Stimulated activated memory B cell treated with anti-CD40 and anti-IgM and Interleukin-4, amounts not matched to agents 10 μg/mL and 1 μg/mL and 100 μg/mL, for 72 hours (primary cell): Measurements from ENCODE around the gene GADL1.

ENCODE experiments used
- ATAC-seq: fragments of 150-1000 bp; cut with Tn5 transposase; 2 replicates; pipeline ENCODE4 v1.10.0; 2021
- H3K27ac Mint-ChIP-seq: one replicate; pipeline ENCODE4 v1.8.0; 2022; ENCODE audit warnings: mild to moderate bottlenecking, mixed read lengths
- H3K27me3 Mint-ChIP-seq: one replicate; pipeline ENCODE4 v1.8.0; 2022; ENCODE audit warnings: mixed read lengths
- H3K36me3 Mint-ChIP-seq: one replicate; pipeline ENCODE4 v1.8.0; 2022; ENCODE audit warnings: mixed read lengths
- H3K4me1 Mint-ChIP-seq: one replicate; pipeline ENCODE4 v1.8.0; 2022; ENCODE audit warnings: mixed read lengths
- H3K4me3 Mint-ChIP-seq: one replicate; pipeline ENCODE4 v1.8.0; 2022; ENCODE audit warnings: mild to moderate bottlenecking, moderate library complexity, mixed read lengths
- H3K9me3 Mint-ChIP-seq: one replicate; pipeline ENCODE4 v1.8.0; 2022; ENCODE audit warnings: mixed read lengths

GADL1 gene

DNA sequence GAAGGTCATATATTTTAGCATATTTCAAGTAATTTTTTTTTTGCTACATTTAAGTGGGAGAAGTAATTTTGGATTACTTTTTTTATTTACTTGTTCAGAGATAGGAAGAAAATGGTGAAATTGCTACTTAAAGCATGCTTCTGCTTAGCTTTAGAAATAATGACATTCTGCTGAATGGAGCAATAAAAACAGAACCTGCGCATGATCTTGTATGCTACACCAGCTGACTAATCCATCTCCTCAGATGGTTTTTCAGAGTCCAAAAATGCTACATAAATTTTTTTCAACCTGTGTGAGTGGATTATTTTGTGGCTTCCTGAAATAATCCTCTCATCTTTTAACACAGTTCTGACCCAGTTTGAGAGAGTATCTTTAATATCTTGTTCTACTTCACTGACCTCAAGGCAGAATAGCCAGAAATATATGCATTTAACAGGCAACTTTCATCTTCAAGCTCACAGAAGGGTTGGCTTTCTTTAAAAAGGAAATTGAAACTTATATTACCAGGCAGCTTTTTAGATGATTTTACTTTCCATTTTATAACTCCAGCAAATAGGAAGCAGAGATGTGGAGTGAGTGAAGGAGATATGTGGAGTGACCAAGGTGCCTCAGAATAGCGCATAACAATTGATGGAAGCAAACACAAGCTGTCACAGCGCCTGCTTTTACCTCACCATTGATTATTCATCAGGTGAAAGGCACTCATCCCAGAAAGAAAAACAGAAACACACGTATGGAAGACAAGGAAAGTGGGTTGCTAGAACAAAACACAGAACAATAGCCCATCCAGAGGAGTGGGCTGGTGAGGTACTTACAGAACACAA, 151.5 kb downstream of the GADL1 start:
- Mint-ChIP-seq H3K4me3 (no peak overlapping the region), H3K36me3 (no peaks in the 10 kb centered on the region), H3K27me3 (no peaks in the 10 kb centered on the region), H3K4me1 (no peaks in the 10 kb centered on the region), H3K9me3 (no peaks in the 10 kb centered on the region), H3K27ac (no peak overlapping the region)
- no peak for ATAC-seq

DNA sequence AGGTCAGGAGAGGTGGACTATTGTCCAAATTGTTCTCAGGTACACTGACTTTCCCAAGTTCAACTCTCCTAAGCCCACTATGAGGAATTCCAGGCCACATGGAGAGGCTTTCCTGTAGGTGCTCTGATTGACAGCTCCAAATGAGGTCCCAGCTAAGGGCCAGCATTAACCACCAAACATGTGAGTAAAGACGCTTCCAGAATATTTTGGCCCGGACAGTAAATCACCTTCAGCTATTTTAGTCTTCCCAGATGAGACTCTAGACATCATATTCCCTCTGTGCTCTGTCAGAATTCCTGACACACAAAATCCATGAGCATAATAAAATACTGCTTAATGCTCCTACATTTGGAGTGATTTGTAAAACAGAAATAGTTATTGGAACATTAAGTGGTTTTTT, 152.6 kb downstream of the GADL1 start:
- H3K9me3 Mint-ChIP-seq: no peaks in the 10 kb centered on the region
- no peaks in the 10 kb centered on the region for H3K36me3 Mint-ChIP-seq
- no peak overlapping the region for H3K27ac Mint-ChIP-seq
- no peak overlapping the region for H3K4me3 Mint-ChIP-seq
- H3K4me1 Mint-ChIP-seq: no peaks in the 10 kb centered on the region
- ATAC-seq: no peak
- no peaks in the 10 kb centered on the region for H3K27me3 Mint-ChIP-seq

DNA sequence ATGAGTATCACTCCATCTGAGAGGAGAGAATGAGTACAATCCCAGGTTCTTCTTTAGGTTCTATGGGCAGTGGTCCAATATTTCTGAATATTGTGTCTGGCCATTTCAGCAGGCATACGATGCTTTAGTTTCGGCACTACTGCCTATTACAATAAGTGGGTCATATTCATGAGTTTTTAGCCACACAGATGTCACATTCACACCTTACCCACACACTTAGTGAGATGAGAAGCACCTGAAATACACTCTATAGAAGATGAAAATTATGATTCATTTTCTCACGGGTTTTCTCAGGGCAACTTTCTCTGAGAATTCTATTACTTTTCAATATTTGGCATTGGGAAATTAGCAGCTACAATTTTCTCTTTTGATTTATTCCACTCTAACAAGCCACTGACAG, 155.9 kb downstream of the GADL1 start:
- Mint-ChIP-seq H3K36me3 (no peaks in the 10 kb centered on the region), H3K9me3 (peaks cover 5% of the 10 kb centered on the region), H3K27me3 (peaks cover 16% of the 10 kb centered on the region), H3K4me3 (no peak overlapping the region), H3K27ac (no peak overlapping the region), H3K4me1 (peaks cover 3% of the 10 kb centered on the region)
- no peak for ATAC-seq

DNA sequence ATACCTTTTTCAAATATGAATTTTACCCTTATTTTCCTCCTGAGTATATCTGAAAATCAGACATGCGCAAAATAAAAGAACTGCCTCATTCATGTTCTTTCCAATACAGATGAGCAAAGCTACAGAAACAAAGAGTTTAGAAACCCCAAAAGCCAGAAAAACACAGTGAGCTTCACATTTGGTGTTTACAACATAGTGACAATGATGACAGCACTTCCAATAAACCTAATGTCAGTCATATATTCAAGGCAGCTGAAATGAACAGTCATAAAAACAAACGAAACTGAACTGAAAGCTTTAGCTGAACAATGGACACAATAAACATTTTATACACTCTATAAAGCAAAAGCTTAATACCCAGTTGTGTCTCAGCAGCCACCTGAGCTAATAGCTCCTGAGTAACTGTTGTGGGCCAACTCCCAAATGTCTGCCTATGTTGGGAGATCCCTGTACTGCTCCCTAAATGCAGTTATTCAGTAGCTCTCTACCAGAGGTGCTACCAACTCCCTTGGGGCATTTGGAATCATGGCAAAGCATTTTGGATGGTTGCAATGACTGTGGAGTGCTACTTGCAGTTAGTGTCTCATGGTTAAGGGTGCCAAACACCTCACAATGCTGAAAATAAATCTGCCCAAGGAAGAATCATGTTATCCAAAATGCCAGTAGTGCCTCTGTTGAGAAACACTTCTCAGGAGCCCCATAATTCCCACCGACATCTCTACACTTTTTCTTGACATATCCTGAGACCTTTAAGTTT, 156.5 kb downstream of the GADL1 start:
- ATAC-seq: no peak
- Mint-ChIP-seq H3K27ac (no peak overlapping the region), H3K4me3 (no peak overlapping the region), H3K36me3 (no peaks in the 10 kb centered on the region), H3K9me3 (peaks cover 5% of the 10 kb centered on the region), H3K4me1 (peaks cover 4% of the 10 kb centered on the region), H3K27me3 (peaks cover 22% of the 10 kb centered on the region)

DNA sequence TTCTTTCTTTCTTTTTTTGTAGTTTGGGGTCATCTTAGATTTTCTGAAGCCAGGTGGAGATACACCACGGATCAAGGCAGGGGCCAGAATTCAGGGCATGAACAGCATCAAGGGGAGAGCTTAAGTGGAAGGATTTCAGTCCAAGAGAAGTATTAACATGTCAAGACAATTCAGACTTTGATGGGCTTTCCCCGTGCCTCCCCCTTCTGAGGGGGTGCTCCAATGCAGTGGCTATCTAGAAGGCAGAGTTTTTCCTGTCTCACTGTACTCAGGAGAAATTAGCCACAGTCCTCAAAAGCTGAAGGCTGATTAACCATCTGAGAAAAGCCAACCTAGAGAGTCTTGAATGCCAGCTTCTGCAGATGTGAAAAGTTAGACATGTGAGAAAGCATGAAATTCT, 160.8 kb downstream of the GADL1 start:
- no peak overlapping the region for H3K27ac Mint-ChIP-seq
- no peak for ATAC-seq
- H3K27me3 Mint-ChIP-seq: peaks cover 22% of the 10 kb centered on the region
- no peaks in the 10 kb centered on the region for H3K36me3 Mint-ChIP-seq
- H3K4me3 Mint-ChIP-seq: no peak overlapping the region
- peaks cover 4% of the 10 kb centered on the region for H3K4me1 Mint-ChIP-seq
- H3K9me3 Mint-ChIP-seq: peaks cover 5% of the 10 kb centered on the region

- H3K27ac Mint-ChIP-seq: no peak overlapping the region
- peaks cover 5% of the 10 kb centered on the region for H3K9me3 Mint-ChIP-seq
- no peak for ATAC-seq
- no peak overlapping the region for H3K4me3 Mint-ChIP-seq
- peaks cover 4% of the 10 kb centered on the region for H3K4me1 Mint-ChIP-seq
- H3K36me3 Mint-ChIP-seq: no peaks in the 10 kb centered on the region
- peaks cover 22% of the 10 kb centered on the region for H3K27me3 Mint-ChIP-seq
Measured at GRCh38 chr3:30733209-30733608, 161.3 kb downstream of the GADL1 start.

GRCh38 chr3:30730967-30731366, 163.5 kb downstream of the GADL1 start:
- H3K9me3 Mint-ChIP-seq: peaks cover 5% of the 10 kb centered on the region
- peaks cover 4% of the 10 kb centered on the region for H3K4me1 Mint-ChIP-seq
- H3K27me3 Mint-ChIP-seq: peaks cover 22% of the 10 kb centered on the region
- no peak overlapping the region for H3K27ac Mint-ChIP-seq
- no peak overlapping the region for H3K4me3 Mint-ChIP-seq
- no peaks in the 10 kb centered on the region for H3K36me3 Mint-ChIP-seq
- ATAC-seq: no peak

DNA sequence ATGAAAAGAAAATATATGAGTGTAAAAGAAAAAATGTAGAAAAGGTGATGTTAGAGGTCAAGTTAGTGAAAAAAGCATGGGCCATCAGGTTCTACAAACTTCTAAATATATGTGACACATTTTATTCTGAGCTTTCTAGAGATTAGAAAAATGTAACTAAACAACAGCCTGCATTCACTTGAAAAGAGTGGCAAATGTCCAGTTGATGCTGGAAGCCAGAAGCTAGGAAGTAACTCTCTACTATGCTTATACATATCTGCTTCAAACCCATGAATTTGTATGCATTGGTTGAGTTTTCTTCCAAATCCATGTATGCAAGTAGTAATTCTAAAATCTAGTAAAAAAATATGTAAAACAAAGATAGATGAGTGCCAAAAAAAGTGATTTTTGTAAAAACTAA, 164.5 kb downstream of the GADL1 start:
- Mint-ChIP-seq H3K4me1 (peaks cover 4% of the 10 kb centered on the region), H3K27ac (no peak overlapping the region), H3K9me3 (no peaks in the 10 kb centered on the region), H3K4me3 (no peak overlapping the region), H3K36me3 (no peaks in the 10 kb centered on the region), H3K27me3 (peaks cover 14% of the 10 kb centered on the region)
- no peak for ATAC-seq

DNA sequence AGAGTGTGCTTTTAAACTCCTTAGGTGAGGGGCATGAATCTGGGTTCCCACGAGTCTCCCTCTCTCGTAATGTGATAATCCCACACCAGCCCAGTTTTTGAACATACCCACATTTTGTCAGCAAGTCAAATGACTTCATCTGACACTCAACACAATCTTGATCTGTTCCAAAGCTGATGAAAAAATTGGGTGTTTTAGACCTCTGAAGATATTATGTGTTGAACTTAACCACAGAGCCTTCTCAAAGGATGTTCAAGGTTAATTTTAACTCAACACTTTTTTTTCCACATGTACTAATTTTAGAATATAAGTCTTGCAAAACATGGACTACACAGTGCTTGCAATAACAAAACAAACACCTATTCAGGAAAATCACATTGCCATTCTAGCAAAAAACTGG, 164.9 kb downstream of the GADL1 start:
- H3K27me3 Mint-ChIP-seq: peaks cover 10% of the 10 kb centered on the region
- no peaks in the 10 kb centered on the region for H3K36me3 Mint-ChIP-seq
- H3K9me3 Mint-ChIP-seq: no peaks in the 10 kb centered on the region
- no peak overlapping the region for H3K27ac Mint-ChIP-seq
- ATAC-seq: no peak
- H3K4me3 Mint-ChIP-seq: no peak overlapping the region
- peaks cover 4% of the 10 kb centered on the region for H3K4me1 Mint-ChIP-seq

DNA sequence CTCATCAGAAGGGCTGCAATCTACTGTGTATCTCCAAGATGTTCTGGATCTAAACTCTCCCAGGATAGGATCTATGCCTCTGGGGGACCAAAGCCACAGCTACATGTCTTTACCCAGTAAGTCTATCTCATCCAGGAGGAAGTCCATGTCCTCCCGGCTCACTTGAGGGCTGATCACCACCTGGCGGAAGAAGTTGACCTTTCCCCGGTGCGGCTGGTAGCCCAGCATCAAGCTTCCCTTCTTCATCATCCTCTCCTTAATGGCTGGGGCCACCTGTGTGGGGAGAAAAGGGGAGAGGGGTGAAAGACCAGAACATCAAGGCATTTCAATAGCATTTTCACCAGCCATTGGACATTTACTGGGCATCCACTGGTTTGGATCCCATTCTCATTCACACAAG, 166.3 kb downstream of the GADL1 start:
- H3K4me3 Mint-ChIP-seq: no peak overlapping the region
- no peak overlapping the region for H3K27ac Mint-ChIP-seq
- H3K36me3 Mint-ChIP-seq: no peaks in the 10 kb centered on the region
- H3K27me3 Mint-ChIP-seq: peaks cover under 1% of the 10 kb centered on the region
- no peak for ATAC-seq
- H3K9me3 Mint-ChIP-seq: no peaks in the 10 kb centered on the region
- H3K4me1 Mint-ChIP-seq: no peaks in the 10 kb centered on the region

GRCh38 chr3:30724863-30725262, 169.6 kb downstream of the GADL1 start:
- ATAC-seq: no peak
- Mint-ChIP-seq H3K9me3 (no peaks in the 10 kb centered on the region), H3K4me1 (no peaks in the 10 kb centered on the region), H3K27me3 (peaks cover 8% of the 10 kb centered on the region), H3K4me3 (no peak overlapping the region), H3K36me3 (no peaks in the 10 kb centered on the region), H3K27ac (no peak overlapping the region)

DNA sequence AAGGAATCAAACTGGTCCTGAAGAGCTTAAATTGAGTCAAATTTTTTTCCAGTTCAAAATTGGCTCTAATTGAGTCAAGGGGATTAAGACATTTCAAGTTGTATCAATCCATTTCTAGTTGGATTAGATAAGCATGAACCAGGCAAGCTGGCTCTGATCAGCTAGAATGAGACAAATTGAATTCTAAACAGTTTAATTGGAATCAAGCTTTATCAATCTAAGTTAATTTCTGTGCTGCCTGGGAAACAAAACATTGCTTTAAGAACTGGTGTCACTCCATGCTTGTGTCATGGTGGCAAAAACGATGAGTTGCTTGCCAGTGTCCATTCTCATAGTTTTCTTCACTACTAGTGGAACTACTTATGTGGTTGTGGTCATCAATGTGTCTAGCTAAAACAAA, 171.2 kb downstream of the GADL1 start:
- no peak for ATAC-seq
- Mint-ChIP-seq H3K27ac (no peak overlapping the region), H3K4me1 (no peaks in the 10 kb centered on the region), H3K9me3 (no peaks in the 10 kb centered on the region), H3K36me3 (no peaks in the 10 kb centered on the region), H3K4me3 (no peak overlapping the region), H3K27me3 (peaks cover 24% of the 10 kb centered on the region)

DNA sequence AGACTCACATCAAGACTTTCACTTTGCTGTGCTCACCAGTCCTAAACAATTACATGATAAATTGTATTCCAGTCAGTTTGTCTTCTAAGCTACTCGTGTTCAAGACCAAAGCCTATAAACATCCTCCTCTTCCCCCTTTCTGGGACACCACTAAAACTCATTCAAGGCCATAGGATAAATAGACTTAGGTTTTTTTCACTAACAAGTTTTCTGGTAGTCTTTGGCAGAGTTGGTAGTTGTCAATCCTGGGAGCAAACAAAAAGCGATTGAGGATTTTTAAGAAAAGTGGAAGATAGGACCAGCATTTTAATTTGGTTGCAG, 173.2 kb downstream of the GADL1 start:
- H3K27ac Mint-ChIP-seq: no peak overlapping the region
- no peaks in the 10 kb centered on the region for H3K4me1 Mint-ChIP-seq
- ATAC-seq: no peak
- peaks cover 44% of the 10 kb centered on the region for H3K27me3 Mint-ChIP-seq
- H3K4me3 Mint-ChIP-seq: no peak overlapping the region
- H3K9me3 Mint-ChIP-seq: no peaks in the 10 kb centered on the region
- no peaks in the 10 kb centered on the region for H3K36me3 Mint-ChIP-seq

- no peak for ATAC-seq
- Mint-ChIP-seq H3K36me3 (no peaks in the 10 kb centered on the region), H3K4me3 (no peak overlapping the region), H3K9me3 (no peaks in the 10 kb centered on the region), H3K27me3 (peaks cover 44% of the 10 kb centered on the region), H3K4me1 (no peaks in the 10 kb centered on the region), H3K27ac (no peak overlapping the region)
Measured at GRCh38 chr3:30720586-30721313, 173.7 kb downstream of the GADL1 start.

- no peak for ATAC-seq
- Mint-ChIP-seq H3K9me3 (no peaks in the 10 kb centered on the region), H3K4me3 (no peak overlapping the region), H3K27me3 (peaks cover 53% of the 10 kb centered on the region), H3K4me1 (no peaks in the 10 kb centered on the region), H3K36me3 (peaks cover 6% of the 10 kb centered on the region), H3K27ac (no peak overlapping the region)
Measured at GRCh38 chr3:30719536-30719935, 174.9 kb downstream of the GADL1 start.
